SH-SY5Y (cell line): ENCODE data around the gene SQOR.

ENCODE experiments used
- GATA2 ChIP-seq: IDR thresholded peaks from 2 replicates; pipeline ENCODE4 v1.6.1; 2011; ENCODE audit warnings: mild to moderate bottlenecking, low read depth, low read length
- GATA3 ChIP-seq: IDR thresholded peaks from 2 replicates; pipeline ENCODE4 v1.6.1; 2011; ENCODE audit warnings: low read depth, mild to moderate bottlenecking, low read length, moderate library complexity

GRCh38 chr15:45646220-45646619 is 11.4 kb downstream of the SQOR start:
- TF ChIP-seq GATA3: no peak
- no peak for TF ChIP-seq GATA2
